ENCODE results near the gene TMEM54. TPM values are rescaled to one million over a fixed set of nuclear protein-coding genes. Genes with fewer than 3 reads are reported as not detected.

The TMEM54 gene
- total RNA-seq, 2 donors from 2014 or later = 40.2 to 41.2 TPM

DNA sequence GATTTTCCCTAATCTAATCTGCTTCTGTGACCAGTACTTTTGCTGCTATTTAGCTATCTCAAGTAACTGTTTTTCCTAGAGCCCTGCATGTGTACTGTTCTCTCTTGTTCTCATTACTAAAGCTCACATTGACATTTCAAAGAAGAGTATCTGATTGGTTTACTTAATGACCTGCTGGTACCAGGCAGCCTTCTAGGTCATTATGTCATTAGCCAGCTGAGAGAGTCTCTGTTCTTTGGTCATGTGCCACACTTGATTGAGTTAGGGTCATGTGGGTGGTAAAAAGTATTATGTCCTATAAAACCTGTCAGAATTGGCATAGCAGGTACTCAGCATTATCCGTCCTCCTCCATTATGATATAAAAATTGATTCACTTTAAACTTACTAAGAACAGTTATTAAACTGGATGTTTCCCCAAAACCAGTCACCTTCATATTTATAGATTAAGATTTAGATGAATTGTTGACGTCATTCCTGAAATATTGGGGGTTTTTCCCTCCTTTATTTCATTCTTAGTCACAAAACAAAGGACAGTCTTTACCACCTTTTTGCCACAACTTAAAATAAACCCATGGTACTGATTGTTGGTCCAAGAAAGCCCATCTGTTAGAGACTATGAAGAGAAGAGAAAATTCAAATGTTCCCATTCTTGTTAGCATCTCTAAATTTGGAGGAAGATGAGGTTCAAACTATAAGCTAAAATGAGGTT is 52.7 kb downstream of the TMEM54 start:
- H3K4me1 ChIP-seq = no peaks in the 10 kb centered on the region
- no peak overlapping the region for H3K27ac ChIP-seq
- no peaks in the 10 kb centered on the region for H3K36me3 ChIP-seq (replicated peaks in 1 of 2; ENCODE audit: insufficient read depth in 1 of 2, low read depth in 2 of 2)
- DNase-seq (no peak), ATAC-seq (no peak)
- intact Hi-C loops (cut with DNase I) = no loop called here
- WGBS, 2 donors = 41 to 43% methylated on average over 2 of the region's 2 CpGs
- H3K27me3 ChIP-seq = no peaks in the 10 kb centered on the region
- H3K4me3 ChIP-seq = no peak overlapping the region
- TF ChIP-seq, protein P1, sequence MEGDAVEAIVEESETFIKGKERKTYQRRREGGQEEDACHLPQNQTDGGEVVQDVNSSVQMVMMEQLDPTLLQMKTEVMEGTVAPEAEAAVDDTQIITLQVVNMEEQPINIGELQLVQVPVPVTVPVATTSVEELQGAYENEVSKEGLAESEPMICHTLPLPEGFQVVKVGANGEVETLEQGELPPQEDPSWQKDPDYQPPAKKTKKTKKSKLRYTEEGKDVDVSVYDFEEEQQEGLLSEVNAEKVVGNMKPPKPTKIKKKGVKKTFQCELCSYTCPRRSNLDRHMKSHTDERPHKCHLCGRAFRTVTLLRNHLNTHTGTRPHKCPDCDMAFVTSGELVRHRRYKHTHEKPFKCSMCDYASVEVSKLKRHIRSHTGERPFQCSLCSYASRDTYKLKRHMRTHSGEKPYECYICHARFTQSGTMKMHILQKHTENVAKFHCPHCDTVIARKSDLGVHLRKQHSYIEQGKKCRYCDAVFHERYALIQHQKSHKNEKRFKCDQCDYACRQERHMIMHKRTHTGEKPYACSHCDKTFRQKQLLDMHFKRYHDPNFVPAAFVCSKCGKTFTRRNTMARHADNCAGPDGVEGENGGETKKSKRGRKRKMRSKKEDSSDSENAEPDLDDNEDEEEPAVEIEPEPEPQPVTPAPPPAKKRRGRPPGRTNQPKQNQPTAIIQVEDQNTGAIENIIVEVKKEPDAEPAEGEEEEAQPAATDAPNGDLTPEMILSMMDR (IDR thresholded peaks at IDR 0.05) = no peak
- TF ChIP-seq POLR2A (IDR thresholded peaks at IDR 0.05) = no peak
- H3K9me3 ChIP-seq = no peaks in the 10 kb centered on the region

Other genes starting within 250 kb of the TMEM54 start
- 1 to 10 TPM; 2.3 to 4.9 TPM for gene SYNC, start 198.6 kb downstream of the TMEM54 start, total RNA-seq
- 10 to 100 TPM; 40.2 to 76.8 TPM for gene YARS1, start 84.0 kb downstream of the TMEM54 start, total RNA-seq
- 10 to 100 TPM; 15.6 to 27.0 TPM for gene S100PBP, start 83.7 kb downstream of the TMEM54 start, total RNA-seq
- gene FNDC5, start 30.5 kb downstream of the TMEM54 start, total RNA-seq = not detected
- gene HPCA, start 14.9 kb downstream of the TMEM54 start, total RNA-seq = not detected
- gene RNF19B, start 63.4 kb upstream of the TMEM54 start, total RNA-seq = 10 to 100 TPM in 1 of 2 donors, 1 to 10 TPM in 1; 7.5 to 19.8 TPM
- 100 to 1,000 TPM in 1 of 2 donors, 10 to 100 TPM in 1; 76.8 to 533 TPM for gene AK2, start 135.5 kb upstream of the TMEM54 start, total RNA-seq
- 1 to 10 TPM; 1.0 to 1.6 TPM for gene AZIN2, start 179.8 kb upstream of the TMEM54 start, total RNA-seq